Liver (tissue), 9 donors: ENCODE results near the gene RIMBP2. TPM values are rescaled to one million over a fixed set of nuclear protein-coding genes. Genes with fewer than 3 reads are reported as not detected.

Source experiments
- DNase-seq: peaks from one replicate; pipeline ENCODE4 v3.0.0-alpha.2; 2017; ENCODE audit warnings: low spot score
- H3K27ac ChIP-seq, 2 donors: one replicate each; pipeline ENCODE4 v1.7.0; 2013; ENCODE audit warnings: inconsistent platforms in 2 of 2, low read length in 2 of 2, control low read depth in 1 of 2, low read depth in 1 of 2, mild to moderate bottlenecking in 1 of 2
- H3K27me3 ChIP-seq, 4 donors: one replicate each; pipeline versions ENCODE4 v1.6.1 to v1.7.0; 2013; ENCODE audit warnings: low read length in 3 of 4, inconsistent platforms in 1 of 4, mild to moderate bottlenecking in 1 of 4, moderate library complexity in 1 of 4; ENCODE audit not compliant: control insufficient read depth in 4 of 4, insufficient read depth in 4 of 4
- H3K36me3 ChIP-seq, 4 donors: one replicate each; pipeline versions ENCODE4 v1.6.1 to v1.7.0; 2013; ENCODE audit warnings: low read length in 3 of 4, mild to moderate bottlenecking in 3 of 4, low read depth in 1 of 4, moderate library complexity in 1 of 4; ENCODE audit not compliant: control insufficient read depth in 4 of 4, insufficient read depth in 3 of 4
- H3K4me1 ChIP-seq, 4 donors: one replicate each; pipeline versions ENCODE4 v1.6.1 to v1.7.0; 2013; ENCODE audit warnings: low read length in 3 of 4, mild to moderate bottlenecking in 3 of 4, moderate library complexity in 1 of 4; ENCODE audit not compliant: control insufficient read depth in 4 of 4, insufficient read depth in 4 of 4
- H3K4me3 ChIP-seq, 3 donors: one replicate each; pipeline versions ENCODE4 v1.6.1 to v1.7.0; 2013; ENCODE audit warnings: low read length in 3 of 3, control low read depth in 1 of 3, low read depth in 1 of 3, mild to moderate bottlenecking in 1 of 3
- H3K9ac ChIP-seq, 2 donors: one replicate each; pipeline ENCODE4 v1.7.0; 2013; ENCODE audit warnings: low read length in 2 of 2, mild to moderate bottlenecking in 2 of 2, moderate library complexity in 2 of 2, control low read depth in 1 of 2, low read depth in 1 of 2
- H3K9me3 ChIP-seq, 4 donors: one replicate each; pipeline versions ENCODE4 v1.6.1 to v1.7.0; 2013; ENCODE audit warnings: low read length in 3 of 4; ENCODE audit not compliant: control insufficient read depth in 4 of 4
- FOXA1 ChIP-seq: IDR thresholded peaks from 2 replicates; pipeline ENCODE4 v1.6.1; 2016; ENCODE audit warnings: antibody characterized with exemption
- FOXA2 ChIP-seq: IDR thresholded peaks from 2 replicates; pipeline ENCODE4 v1.6.1; 2016; ENCODE audit warnings: antibody characterized with exemption
- GABPA ChIP-seq, 2 donors: IDR thresholded peaks in 1 of 2; conservative IDR thresholded peaks in 1 of 2; 2 replicates each; pipeline ENCODE4 v1.6.1; 2016; ENCODE audit warnings: antibody characterized with exemption in 2 of 2, mild to moderate bottlenecking in 1 of 2, moderate library complexity in 1 of 2
- HNF4A ChIP-seq, 2 donors: conservative IDR thresholded peaks; 2 replicates each; pipeline ENCODE4 v1.6.1; 2016; ENCODE audit warnings: antibody characterized with exemption in 2 of 2, mild to moderate bottlenecking in 2 of 2
- HNF4G ChIP-seq: IDR thresholded peaks from 2 replicates; pipeline ENCODE4 v1.6.1; 2016; ENCODE audit warnings: antibody characterized with exemption
- JUND ChIP-seq, 2 donors: IDR thresholded peaks; 2 replicates each; pipeline ENCODE4 v1.6.1; 2016; ENCODE audit warnings: antibody characterized with exemption in 2 of 2
- NR2F2 ChIP-seq: IDR thresholded peaks from 2 replicates; pipeline ENCODE4 v1.6.1; 2016; ENCODE audit warnings: antibody characterized with exemption
- RAD21 ChIP-seq, 2 donors: IDR thresholded peaks; 2 replicates each; pipeline ENCODE4 v1.6.1; 2016; ENCODE audit warnings: antibody characterized with exemption in 2 of 2, mild to moderate bottlenecking in 2 of 2
- RXRA ChIP-seq, 2 donors: IDR thresholded peaks; 2 replicates each; pipeline ENCODE4 v1.6.1; 2017 to 2018; ENCODE audit warnings: antibody characterized with exemption in 2 of 2, mild to moderate bottlenecking in 1 of 2
- SP1 ChIP-seq: IDR thresholded peaks from 2 replicates; pipeline ENCODE4 v1.6.1; 2018; ENCODE audit warnings: antibody characterized with exemption, mild to moderate bottlenecking
- TAF1 ChIP-seq: conservative IDR thresholded peaks from 2 replicates; pipeline ENCODE4 v1.6.1; 2016; ENCODE audit warnings: antibody characterized with exemption, mild to moderate bottlenecking
- YY1 ChIP-seq: IDR thresholded peaks from 2 replicates; pipeline ENCODE4 v1.6.1; 2016; ENCODE audit warnings: antibody characterized with exemption, mild to moderate bottlenecking
- WGBS: extraction: QIAGEN DNeasy Blood & Tissue Kit; methylation state at CpG from one replicate; pipeline ENCODE4 v1.1.7; 2013; 5-methylcytosine and 5-hydroxymethylcytosine counted together
- polyA plus RNA-seq, 2 donors: library from polyadenylated mRNA; stranded (reverse) in 1 of 2; unstranded in 1 of 2; fragments of 200-250 nt in 1 of 2; fragments of >200 nt in 1 of 2; fragmentation: Nextera tagmentation in 1 of 2; extraction: Ambion mirVana in 1 of 2; gene quantifications; one replicate each; pipeline versions ENCODE4 v1.2.1 to v1.2.3, GENCODE V29; 2013 to 2015
- total RNA-seq, 2 donors: library from RNA; depleted of rRNA; stranded (reverse); fragments of >200 nt; gene quantifications; one replicate each; pipeline ENCODE4 v1.2.3, GENCODE V29; 2014
- TF ChIP-seq, protein P1 (sequence below): fragments of 150-350 bp; IDR thresholded peaks from 2 replicates; pipeline ENCODE4 v1.5.1; 2017; ENCODE audit warnings: improper control_type of control experiment, low read depth, low read length; ENCODE audit not compliant: missing input control
- TF ChIP-seq, protein P2 (sequence below): IDR thresholded peaks from 2 replicates; pipeline ENCODE4 v1.6.1; 2016; ENCODE audit warnings: antibody characterized with exemption, mild to moderate bottlenecking
- TF ChIP-seq, protein P3 (sequence below): IDR thresholded peaks from 2 replicates; pipeline ENCODE4 v1.6.1; 2016; ENCODE audit warnings: antibody characterized with exemption
- TF ChIP-seq, protein P4 (sequence below): IDR thresholded peaks from 2 replicates; pipeline ENCODE4 v1.6.1; 2016; ENCODE audit warnings: antibody characterized with exemption
- TF ChIP-seq, protein P5 (sequence below): IDR thresholded peaks from 2 replicates; pipeline ENCODE4 v1.6.1; 2016; ENCODE audit warnings: antibody characterized with exemption
- donor health status: healthy.
- donor health status: healthy.
- donor health status: healthy.
- donor health status: healthy.
- donor health status: healthy.

RIMBP2 gene
- total and polyA plus RNA-seq, 4 donors: 0.01 to 0.17 (median 0.09) TPM; not detected in 1

DNA sequence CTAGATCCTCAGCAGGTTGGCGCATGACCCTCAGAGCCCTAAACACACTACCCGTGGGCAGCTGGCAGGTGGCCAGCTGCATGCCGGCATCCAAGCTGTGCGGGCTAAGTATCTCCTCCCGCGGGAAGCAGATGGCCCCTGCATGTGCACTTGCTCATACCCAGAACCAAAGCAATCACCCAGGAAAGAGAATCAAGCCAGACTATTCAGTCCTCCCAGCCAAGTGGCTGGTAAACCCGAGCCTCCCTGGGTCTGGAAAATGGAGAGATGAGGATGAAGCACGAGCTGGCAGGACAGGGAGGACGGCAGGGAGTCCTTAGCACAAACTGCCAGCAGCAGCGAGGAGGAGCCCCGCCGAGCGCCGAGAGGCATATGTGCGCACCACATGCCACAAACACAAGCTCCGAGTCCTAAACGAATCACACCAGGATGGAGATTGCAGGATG is 139.7 kb downstream of the RIMBP2 start:
- DNase-seq: no peak
- peaks cover 0 to 4% (median 0%) of the 10 kb centered on the region in 4 donors for H3K27me3 ChIP-seq
- TF ChIP-seq GABPA (IDR thresholded peaks at IDR 0.05 in 1 of 2, conservative IDR thresholded peaks at IDR 0.05 in 1 of 2) (no peak), JUND (IDR thresholded peaks at IDR 0.05) (no peak), NR2F2 (no peak)
- TF ChIP-seq, protein P1, sequence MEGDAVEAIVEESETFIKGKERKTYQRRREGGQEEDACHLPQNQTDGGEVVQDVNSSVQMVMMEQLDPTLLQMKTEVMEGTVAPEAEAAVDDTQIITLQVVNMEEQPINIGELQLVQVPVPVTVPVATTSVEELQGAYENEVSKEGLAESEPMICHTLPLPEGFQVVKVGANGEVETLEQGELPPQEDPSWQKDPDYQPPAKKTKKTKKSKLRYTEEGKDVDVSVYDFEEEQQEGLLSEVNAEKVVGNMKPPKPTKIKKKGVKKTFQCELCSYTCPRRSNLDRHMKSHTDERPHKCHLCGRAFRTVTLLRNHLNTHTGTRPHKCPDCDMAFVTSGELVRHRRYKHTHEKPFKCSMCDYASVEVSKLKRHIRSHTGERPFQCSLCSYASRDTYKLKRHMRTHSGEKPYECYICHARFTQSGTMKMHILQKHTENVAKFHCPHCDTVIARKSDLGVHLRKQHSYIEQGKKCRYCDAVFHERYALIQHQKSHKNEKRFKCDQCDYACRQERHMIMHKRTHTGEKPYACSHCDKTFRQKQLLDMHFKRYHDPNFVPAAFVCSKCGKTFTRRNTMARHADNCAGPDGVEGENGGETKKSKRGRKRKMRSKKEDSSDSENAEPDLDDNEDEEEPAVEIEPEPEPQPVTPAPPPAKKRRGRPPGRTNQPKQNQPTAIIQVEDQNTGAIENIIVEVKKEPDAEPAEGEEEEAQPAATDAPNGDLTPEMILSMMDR: no peak
- WGBS: 83% methylated on average over 17 of the region's 17 CpGs
- no peak overlapping the region for H3K9ac ChIP-seq
- peaks cover 0 to 3% (median 0%) of the 10 kb centered on the region in 4 donors for H3K9me3 ChIP-seq
- H3K4me1 ChIP-seq: no peaks in the 10 kb centered on the region
- no peak overlapping the region for H3K27ac ChIP-seq
- no peak overlapping the region for H3K4me3 ChIP-seq
- no peaks in the 10 kb centered on the region for H3K36me3 ChIP-seq

DNA sequence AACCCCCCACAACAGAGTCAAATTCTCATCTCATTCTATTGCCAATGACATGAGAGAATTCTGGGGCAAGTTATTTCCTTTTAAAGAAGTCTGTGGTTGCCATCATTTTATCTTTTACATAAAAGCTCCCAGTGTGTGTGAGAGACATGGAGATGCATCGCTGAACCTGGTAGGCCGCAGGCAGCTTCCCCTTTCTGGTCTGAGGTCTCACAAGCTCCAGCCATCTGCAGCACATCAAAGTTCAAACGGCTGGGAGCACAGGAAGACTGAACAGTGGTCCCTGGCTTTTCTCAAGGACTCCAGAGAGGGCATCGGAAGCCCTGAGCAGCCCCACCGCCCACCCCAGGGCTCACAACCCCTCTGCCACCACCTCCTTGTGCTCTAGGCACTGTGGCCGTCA is 141.7 kb downstream of the RIMBP2 start:
- Histone ChIP-seq H3K9me3 (peaks cover 0 to 6% (median 0%) of the 10 kb centered on the region in 4 donors), H3K27ac (no peak overlapping the region), H3K27me3 (peaks cover 0 to 4% (median 0%) of the 10 kb centered on the region in 4 donors), H3K36me3 (no peaks in the 10 kb centered on the region), H3K4me1 (no peaks in the 10 kb centered on the region), H3K4me3 (no peak overlapping the region), H3K9ac (no peak overlapping the region)
- no peak for DNase-seq
- WGBS: 74% methylated on average over 6 of the region's 6 CpGs
- TF ChIP-seq, protein P2, sequence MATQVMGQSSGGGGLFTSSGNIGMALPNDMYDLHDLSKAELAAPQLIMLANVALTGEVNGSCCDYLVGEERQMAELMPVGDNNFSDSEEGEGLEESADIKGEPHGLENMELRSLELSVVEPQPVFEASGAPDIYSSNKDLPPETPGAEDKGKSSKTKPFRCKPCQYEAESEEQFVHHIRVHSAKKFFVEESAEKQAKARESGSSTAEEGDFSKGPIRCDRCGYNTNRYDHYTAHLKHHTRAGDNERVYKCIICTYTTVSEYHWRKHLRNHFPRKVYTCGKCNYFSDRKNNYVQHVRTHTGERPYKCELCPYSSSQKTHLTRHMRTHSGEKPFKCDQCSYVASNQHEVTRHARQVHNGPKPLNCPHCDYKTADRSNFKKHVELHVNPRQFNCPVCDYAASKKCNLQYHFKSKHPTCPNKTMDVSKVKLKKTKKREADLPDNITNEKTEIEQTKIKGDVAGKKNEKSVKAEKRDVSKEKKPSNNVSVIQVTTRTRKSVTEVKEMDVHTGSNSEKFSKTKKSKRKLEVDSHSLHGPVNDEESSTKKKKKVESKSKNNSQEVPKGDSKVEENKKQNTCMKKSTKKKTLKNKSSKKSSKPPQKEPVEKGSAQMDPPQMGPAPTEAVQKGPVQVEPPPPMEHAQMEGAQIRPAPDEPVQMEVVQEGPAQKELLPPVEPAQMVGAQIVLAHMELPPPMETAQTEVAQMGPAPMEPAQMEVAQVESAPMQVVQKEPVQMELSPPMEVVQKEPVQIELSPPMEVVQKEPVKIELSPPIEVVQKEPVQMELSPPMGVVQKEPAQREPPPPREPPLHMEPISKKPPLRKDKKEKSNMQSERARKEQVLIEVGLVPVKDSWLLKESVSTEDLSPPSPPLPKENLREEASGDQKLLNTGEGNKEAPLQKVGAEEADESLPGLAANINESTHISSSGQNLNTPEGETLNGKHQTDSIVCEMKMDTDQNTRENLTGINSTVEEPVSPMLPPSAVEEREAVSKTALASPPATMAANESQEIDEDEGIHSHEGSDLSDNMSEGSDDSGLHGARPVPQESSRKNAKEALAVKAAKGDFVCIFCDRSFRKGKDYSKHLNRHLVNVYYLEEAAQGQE: no peak
- TF ChIP-seq RAD21 (IDR thresholded peaks at IDR 0.05) (no peak), HNF4G (no peak), YY1 (no peak), JUND (IDR thresholded peaks at IDR 0.05) (no peak), GABPA (IDR thresholded peaks at IDR 0.05 in 1 of 2, conservative IDR thresholded peaks at IDR 0.05 in 1 of 2) (no peak), SP1 (no peak), FOXA1 (no peak), FOXA2 (no peak), HNF4A (conservative IDR thresholded peaks at IDR 0.05) (no peak), RXRA (IDR thresholded peaks at IDR 0.05) (no peak), TAF1 (no peak), NR2F2 (no peak)
- TF ChIP-seq, protein P3, sequence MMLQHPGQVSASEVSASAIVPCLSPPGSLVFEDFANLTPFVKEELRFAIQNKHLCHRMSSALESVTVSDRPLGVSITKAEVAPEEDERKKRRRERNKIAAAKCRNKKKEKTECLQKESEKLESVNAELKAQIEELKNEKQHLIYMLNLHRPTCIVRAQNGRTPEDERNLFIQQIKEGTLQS: no peak
- TF ChIP-seq, protein P4, sequence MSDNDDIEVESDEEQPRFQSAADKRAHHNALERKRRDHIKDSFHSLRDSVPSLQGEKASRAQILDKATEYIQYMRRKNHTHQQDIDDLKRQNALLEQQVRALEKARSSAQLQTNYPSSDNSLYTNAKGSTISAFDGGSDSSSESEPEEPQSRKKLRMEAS: no peak
- TF ChIP-seq, protein P5, sequence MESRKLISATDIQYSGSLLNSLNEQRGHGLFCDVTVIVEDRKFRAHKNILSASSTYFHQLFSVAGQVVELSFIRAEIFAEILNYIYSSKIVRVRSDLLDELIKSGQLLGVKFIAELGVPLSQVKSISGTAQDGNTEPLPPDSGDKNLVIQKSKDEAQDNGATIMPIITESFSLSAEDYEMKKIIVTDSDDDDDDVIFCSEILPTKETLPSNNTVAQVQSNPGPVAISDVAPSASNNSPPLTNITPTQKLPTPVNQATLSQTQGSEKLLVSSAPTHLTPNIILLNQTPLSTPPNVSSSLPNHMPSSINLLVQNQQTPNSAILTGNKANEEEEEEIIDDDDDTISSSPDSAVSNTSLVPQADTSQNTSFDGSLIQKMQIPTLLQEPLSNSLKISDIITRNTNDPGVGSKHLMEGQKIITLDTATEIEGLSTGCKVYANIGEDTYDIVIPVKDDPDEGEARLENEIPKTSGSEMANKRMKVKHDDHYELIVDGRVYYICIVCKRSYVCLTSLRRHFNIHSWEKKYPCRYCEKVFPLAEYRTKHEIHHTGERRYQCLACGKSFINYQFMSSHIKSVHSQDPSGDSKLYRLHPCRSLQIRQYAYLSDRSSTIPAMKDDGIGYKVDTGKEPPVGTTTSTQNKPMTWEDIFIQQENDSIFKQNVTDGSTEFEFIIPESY: no peak
- TF ChIP-seq, protein P1: no peak
